ENCODE results near the gene ETV1.

DNA sequence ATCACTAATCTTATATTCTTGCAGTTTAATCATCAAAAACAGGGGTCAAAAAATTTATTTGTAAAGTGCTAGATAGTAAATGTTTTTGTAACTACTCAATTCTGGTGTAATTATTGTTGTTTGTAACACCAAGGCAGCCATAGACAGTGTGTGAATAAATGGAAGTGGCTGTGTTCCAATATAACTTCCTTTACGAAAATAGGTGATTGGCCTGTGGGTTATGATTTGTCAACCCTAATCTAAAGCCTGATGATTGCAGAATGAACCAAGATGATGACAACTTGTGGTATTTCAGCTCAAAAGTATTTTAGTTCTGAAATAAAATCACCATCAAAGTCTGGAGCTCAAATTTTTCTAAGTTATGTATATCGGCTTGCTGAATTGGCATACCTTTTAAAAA lies 34.4 kb upstream of the ETV1 start:
- TF ChIP-seq EZH2 (IDR thresholded peaks at IDR 0.05; ENCODE audit: borderline replicate concordance, insufficient read depth, low read length, poor library complexity, severe bottlenecking) (no peak), POLR2AphosphoS5 (IDR thresholded peaks at IDR 0.05) (no peak), EP300 (conservative IDR thresholded peaks at IDR 0.05; ENCODE audit: poor library complexity, severe bottlenecking) (no peak)
- TF ChIP-seq, protein P1, sequence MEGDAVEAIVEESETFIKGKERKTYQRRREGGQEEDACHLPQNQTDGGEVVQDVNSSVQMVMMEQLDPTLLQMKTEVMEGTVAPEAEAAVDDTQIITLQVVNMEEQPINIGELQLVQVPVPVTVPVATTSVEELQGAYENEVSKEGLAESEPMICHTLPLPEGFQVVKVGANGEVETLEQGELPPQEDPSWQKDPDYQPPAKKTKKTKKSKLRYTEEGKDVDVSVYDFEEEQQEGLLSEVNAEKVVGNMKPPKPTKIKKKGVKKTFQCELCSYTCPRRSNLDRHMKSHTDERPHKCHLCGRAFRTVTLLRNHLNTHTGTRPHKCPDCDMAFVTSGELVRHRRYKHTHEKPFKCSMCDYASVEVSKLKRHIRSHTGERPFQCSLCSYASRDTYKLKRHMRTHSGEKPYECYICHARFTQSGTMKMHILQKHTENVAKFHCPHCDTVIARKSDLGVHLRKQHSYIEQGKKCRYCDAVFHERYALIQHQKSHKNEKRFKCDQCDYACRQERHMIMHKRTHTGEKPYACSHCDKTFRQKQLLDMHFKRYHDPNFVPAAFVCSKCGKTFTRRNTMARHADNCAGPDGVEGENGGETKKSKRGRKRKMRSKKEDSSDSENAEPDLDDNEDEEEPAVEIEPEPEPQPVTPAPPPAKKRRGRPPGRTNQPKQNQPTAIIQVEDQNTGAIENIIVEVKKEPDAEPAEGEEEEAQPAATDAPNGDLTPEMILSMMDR (IDR thresholded peaks at IDR 0.05; ENCODE audit: poor library complexity, severe bottlenecking): no peak
- TF ChIP-seq, protein P2, sequence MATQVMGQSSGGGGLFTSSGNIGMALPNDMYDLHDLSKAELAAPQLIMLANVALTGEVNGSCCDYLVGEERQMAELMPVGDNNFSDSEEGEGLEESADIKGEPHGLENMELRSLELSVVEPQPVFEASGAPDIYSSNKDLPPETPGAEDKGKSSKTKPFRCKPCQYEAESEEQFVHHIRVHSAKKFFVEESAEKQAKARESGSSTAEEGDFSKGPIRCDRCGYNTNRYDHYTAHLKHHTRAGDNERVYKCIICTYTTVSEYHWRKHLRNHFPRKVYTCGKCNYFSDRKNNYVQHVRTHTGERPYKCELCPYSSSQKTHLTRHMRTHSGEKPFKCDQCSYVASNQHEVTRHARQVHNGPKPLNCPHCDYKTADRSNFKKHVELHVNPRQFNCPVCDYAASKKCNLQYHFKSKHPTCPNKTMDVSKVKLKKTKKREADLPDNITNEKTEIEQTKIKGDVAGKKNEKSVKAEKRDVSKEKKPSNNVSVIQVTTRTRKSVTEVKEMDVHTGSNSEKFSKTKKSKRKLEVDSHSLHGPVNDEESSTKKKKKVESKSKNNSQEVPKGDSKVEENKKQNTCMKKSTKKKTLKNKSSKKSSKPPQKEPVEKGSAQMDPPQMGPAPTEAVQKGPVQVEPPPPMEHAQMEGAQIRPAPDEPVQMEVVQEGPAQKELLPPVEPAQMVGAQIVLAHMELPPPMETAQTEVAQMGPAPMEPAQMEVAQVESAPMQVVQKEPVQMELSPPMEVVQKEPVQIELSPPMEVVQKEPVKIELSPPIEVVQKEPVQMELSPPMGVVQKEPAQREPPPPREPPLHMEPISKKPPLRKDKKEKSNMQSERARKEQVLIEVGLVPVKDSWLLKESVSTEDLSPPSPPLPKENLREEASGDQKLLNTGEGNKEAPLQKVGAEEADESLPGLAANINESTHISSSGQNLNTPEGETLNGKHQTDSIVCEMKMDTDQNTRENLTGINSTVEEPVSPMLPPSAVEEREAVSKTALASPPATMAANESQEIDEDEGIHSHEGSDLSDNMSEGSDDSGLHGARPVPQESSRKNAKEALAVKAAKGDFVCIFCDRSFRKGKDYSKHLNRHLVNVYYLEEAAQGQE (IDR thresholded peaks at IDR 0.05; ENCODE audit: borderline replicate concordance): no peak

All from neural cell (in vitro differentiated cells).